Smooth muscle cell (in vitro differentiated cells): ENCODE measurements around the gene CMTM7. TPM values are rescaled to one million over a fixed set of nuclear protein-coding genes. Genes with fewer than 3 reads are reported as not detected.

Experiments
- DNase-seq: peaks from one replicate; lab custom pipeline; 2025; ENCODE audit not compliant: unreplicated experiment; lab: John Stamatoyannopoulos, UW
- H2AFZ ChIP-seq: fragments of 200-600 bp; sonication (generic); 2 replicates; pipeline ENCODE4 v1.6.0; 2016; ENCODE audit warnings: antibody characterized with exemption, low read depth, mild to moderate bottlenecking
- H3F3A ChIP-seq: fragments of 200-600 bp; sonication (generic); 2 replicates; pipeline ENCODE4 v1.6.0; 2017; ENCODE audit warnings: antibody characterized with exemption, low read depth
- H3K27ac ChIP-seq: fragments of 200-600 bp; sonication (generic); 2 replicates; pipeline ENCODE4 v1.5.1; 2016; ENCODE audit warnings: low read depth, mild to moderate bottlenecking
- H3K27me3 ChIP-seq: fragments of 200-600 bp; sonication (generic); 2 replicates; pipeline ENCODE4 v1.6.1; 2016; ENCODE audit warnings: low read depth, mild to moderate bottlenecking
- H3K36me3 ChIP-seq: fragments of 200-600 bp; sonication (generic); 2 replicates; pipeline ENCODE4 v1.5.1; 2016; ENCODE audit warnings: low read depth
- H3K4me1 ChIP-seq: fragments of 200-600 bp; sonication (generic); 2 replicates; pipeline ENCODE4 v1.5.1; 2016; ENCODE audit warnings: low read depth
- H3K4me2 ChIP-seq: fragments of 200-600 bp; sonication (generic); 2 replicates; pipeline ENCODE4 v1.6.0; 2016; ENCODE audit warnings: mild to moderate bottlenecking
- H3K4me3 ChIP-seq: fragments of 200-600 bp; sonication (generic); 2 replicates; pipeline ENCODE4 v1.5.1; 2016; ENCODE audit warnings: mild to moderate bottlenecking
- H3K79me2 ChIP-seq: fragments of 200-600 bp; sonication (generic); 2 replicates; pipeline ENCODE4 v1.6.0; 2016; ENCODE audit warnings: low read depth, mild to moderate bottlenecking
- H3K9ac ChIP-seq: fragments of 200-600 bp; sonication (generic); 2 replicates; pipeline ENCODE4 v1.6.0; 2016; ENCODE audit warnings: low read depth
- H3K9me3 ChIP-seq: fragments of 200-600 bp; sonication (generic); replicated peaks from 2 replicates; pipeline ENCODE4 v1.5.1; 2016; ENCODE audit warnings: low read depth
- H4K20me1 ChIP-seq: fragments of 200-600 bp; sonication (generic); 2 replicates; pipeline ENCODE4 v1.6.0; 2016; ENCODE audit warnings: low read depth
- WGBS: methylation state at CpG from one replicate; pipeline ENCODE4 v1.1.7; 2016; ENCODE audit warnings: low lambda C conversion rate; 5-methylcytosine and 5-hydroxymethylcytosine counted together
- polyA plus RNA-seq: library from polyadenylated mRNA; unstranded; fragments of >200 nt; fragmentation: Nextera tagmentation; extraction: Ambion mirVana; gene quantifications from 2 replicates; pipeline ENCODE4 v1.2.1, GENCODE V29; 2016
- total RNA-seq: library from RNA; depleted of rRNA; stranded (reverse); fragments of >200 nt; gene quantifications from 2 replicates; pipeline ENCODE4 v1.2.3, GENCODE V29; 2014
- TF ChIP-seq, protein P1 (sequence below): fragments of 200-600 bp; sonication (generic); IDR thresholded peaks from 2 replicates; pipeline ENCODE4 v1.5.1; 2017; ENCODE audit warnings: borderline replicate concordance, mild to moderate bottlenecking, antibody characterized with exemption; ENCODE audit not compliant: insufficient read depth, poor library complexity, severe bottlenecking

The CMTM7 gene
- total and polyA plus RNA-seq, 2 experiments from 2014 or later = 23.4 to 43.1 TPM

DNA sequence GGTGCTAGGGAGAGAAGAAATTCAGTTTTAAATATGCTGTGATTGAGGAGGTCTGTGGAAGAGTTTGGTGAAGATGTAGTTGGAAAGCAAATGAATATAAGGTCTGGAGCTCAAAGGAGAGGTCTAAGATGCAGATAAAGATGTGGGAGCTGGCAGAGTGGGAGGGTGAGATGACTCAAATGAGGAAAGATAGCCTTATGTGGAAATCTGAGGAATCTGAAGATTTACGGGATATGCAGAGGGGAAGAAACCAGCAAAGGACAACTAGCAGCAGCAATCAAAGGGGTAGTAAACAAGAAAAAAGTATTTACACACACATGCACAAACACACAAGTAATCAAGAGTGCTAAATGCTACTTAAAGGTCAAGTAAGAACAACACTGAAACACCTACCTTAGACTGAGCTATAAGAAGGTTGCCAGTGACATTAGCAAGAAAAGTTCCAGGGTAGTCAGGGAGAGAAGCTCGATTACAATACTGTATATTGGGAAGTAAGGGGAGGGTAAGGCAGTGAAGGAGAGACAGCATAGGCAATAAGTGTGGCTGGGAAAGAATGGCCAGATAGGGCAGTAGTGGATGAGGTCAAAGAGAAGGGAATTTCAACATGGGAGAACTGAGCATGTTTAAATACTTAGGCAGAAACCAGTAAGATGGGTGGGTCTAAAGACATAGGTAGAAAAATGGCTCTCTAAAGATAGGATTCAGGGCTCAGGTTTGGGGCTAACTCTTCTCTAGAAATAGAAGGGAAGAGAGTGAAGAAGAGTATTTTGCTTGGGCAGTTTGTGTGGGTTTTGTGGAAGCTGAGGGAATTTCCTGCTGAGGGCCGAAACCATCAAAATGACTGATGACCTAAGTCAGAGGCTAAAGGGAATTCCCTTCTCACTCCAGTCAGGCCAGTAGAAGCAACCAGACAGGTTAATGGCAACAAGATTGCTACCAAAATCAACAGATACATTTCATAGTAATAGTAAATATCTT lies 102.1 kb downstream of the CMTM7 start:
- Histone ChIP-seq H3F3A (peaks cover 7% of the 10 kb centered on the region), H4K20me1 (peaks cover 91% of the 10 kb centered on the region), H3K4me3 (no peak overlapping the region), H3K27me3 (no peaks in the 10 kb centered on the region), H3K79me2 (peaks cover 82% of the 10 kb centered on the region), H3K9ac (peak overlapping the region; percentile 48), H2AFZ (no peak overlapping the region), H3K4me1 (peaks cover 26% of the 10 kb centered on the region), H3K4me2 (peak overlapping the region; percentile 83), H3K27ac (peak overlapping the region; percentile 88), H3K36me3 (no peaks in the 10 kb centered on the region), H3K9me3 (no peaks in the 10 kb centered on the region)
- DNase-seq = no peak
- WGBS = 31% methylated on average over 3 of the region's 3 CpGs
- TF ChIP-seq, protein P1, sequence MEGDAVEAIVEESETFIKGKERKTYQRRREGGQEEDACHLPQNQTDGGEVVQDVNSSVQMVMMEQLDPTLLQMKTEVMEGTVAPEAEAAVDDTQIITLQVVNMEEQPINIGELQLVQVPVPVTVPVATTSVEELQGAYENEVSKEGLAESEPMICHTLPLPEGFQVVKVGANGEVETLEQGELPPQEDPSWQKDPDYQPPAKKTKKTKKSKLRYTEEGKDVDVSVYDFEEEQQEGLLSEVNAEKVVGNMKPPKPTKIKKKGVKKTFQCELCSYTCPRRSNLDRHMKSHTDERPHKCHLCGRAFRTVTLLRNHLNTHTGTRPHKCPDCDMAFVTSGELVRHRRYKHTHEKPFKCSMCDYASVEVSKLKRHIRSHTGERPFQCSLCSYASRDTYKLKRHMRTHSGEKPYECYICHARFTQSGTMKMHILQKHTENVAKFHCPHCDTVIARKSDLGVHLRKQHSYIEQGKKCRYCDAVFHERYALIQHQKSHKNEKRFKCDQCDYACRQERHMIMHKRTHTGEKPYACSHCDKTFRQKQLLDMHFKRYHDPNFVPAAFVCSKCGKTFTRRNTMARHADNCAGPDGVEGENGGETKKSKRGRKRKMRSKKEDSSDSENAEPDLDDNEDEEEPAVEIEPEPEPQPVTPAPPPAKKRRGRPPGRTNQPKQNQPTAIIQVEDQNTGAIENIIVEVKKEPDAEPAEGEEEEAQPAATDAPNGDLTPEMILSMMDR = no peak

DNA sequence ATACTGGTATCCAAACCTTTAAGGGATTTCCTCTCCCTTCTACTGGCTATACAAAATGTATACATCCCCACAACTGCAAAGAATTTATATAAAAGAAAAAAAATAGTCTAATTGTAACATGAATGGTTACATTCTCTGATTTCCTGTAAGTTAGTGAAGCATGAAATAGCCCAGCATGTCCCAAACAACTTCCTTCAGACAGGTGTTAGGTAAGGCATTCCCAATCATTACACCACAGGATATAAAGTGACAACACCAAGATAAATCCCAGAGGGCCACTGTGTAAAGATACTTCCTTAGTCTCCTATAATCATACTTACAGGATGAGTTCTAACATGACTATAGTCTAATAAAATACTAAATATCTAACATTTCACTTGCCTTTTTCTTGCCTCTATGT lies 103.4 kb downstream of the CMTM7 start:
- Histone ChIP-seq H3K4me1 (peaks cover 34% of the 10 kb centered on the region), H2AFZ (no peak overlapping the region), H3K27ac (peak overlapping the region; percentile 88), H3K79me2 (peaks cover 88% of the 10 kb centered on the region), H3K9me3 (no peaks in the 10 kb centered on the region), H3K4me2 (peak overlapping the region; percentile 83), H3K27me3 (no peaks in the 10 kb centered on the region), H3K36me3 (no peaks in the 10 kb centered on the region), H3K4me3 (no peak overlapping the region), H3K9ac (no peak overlapping the region), H4K20me1 (peaks cover 93% of the 10 kb centered on the region), H3F3A (peaks cover 7% of the 10 kb centered on the region)
- DNase-seq = no peak
- TF ChIP-seq, protein P1 = no peak

- Histone ChIP-seq H2AFZ (no peak overlapping the region), H3K9me3 (no peaks in the 10 kb centered on the region), H3K4me1 (peaks cover 34% of the 10 kb centered on the region), H3K79me2 (peaks cover 91% of the 10 kb centered on the region), H3K9ac (no peak overlapping the region), H3K36me3 (no peaks in the 10 kb centered on the region), H3F3A (peaks cover 7% of the 10 kb centered on the region), H3K4me2 (no peak overlapping the region), H3K4me3 (no peak overlapping the region), H3K27me3 (no peaks in the 10 kb centered on the region), H4K20me1 (peaks cover 93% of the 10 kb centered on the region), H3K27ac (peak overlapping the region; percentile 88)
- 67% methylated on average over 2 of the region's 2 CpGs for WGBS
- DNase-seq = no peak
- TF ChIP-seq, protein P1 = no peak
Measured at GRCh38 chr3:32495609-32496008, 104.0 kb downstream of the CMTM7 start.
